ENCODE measurements around the gene CXorf65.

DNA sequence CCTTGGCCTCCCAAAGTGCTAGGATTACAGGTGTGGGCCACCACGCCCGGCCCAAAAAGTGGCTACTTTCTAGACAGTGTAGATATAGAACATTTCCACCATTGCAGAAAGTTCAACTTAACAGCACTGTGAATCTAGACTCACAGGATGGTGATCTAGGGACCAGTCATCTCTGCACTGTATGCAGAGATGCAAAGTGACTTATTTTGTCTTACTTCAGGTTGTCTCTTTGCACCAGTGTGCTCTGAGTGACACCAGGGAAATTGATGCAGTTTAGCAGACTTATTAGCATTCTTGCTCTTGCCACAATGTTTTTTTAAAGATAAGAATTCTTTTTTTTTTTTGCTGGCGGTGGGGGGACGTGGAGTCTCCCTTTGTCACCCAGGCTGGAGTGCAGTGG, 23.7 kb downstream of the CXorf65 start:
- TF ChIP-seq POLR2A (IDR thresholded peaks at IDR 0.05; ENCODE audit: low read depth, low read length), result no peak
- TF ChIP-seq POLR2AphosphoS5 (IDR thresholded peaks at IDR 0.05; ENCODE audit: low read depth, low read length), result no peak
